H1 (cell line): ENCODE measurements around the gene TIMP4.

Experiments
- CHD2 ChIP-seq: IDR thresholded peaks from 2 replicates; pipeline ENCODE4 v1.6.1; 2012; ENCODE audit warnings: low read length, improper control_type of control experiment
- CTCF ChIP-seq, 3 experiments: IDR thresholded peaks; 1 replicate in 2 of 3; 2 replicates in 1 of 3; pipeline versions ENCODE4 v1.5.1 to v1.6.1; 2011; ENCODE audit warnings: low read length in 3 of 3, mild to moderate bottlenecking in 3 of 3, inconsistent platforms in 2 of 3, low read depth in 1 of 3, moderate library complexity in 1 of 3; ENCODE audit not compliant: insufficient read depth in 1 of 3; ENCODE audit errors: control extremely low read depth in 1 of 3
- EZH2 ChIP-seq: fragments of 200-600 bp; sonication (generic); IDR thresholded peaks from 2 replicates; pipeline ENCODE4 v1.7.1; 2012; ENCODE audit warnings: low read depth, mild to moderate bottlenecking, moderate library complexity, low read length, inconsistent platforms; ENCODE audit not compliant: severe bottlenecking
- JUN ChIP-seq: IDR thresholded peaks from 2 replicates; pipeline ENCODE4 v1.6.1; 2011; ENCODE audit warnings: low read depth, mild to moderate bottlenecking, improper control_type of control experiment, low read length
- MAX ChIP-seq: IDR thresholded peaks from 2 replicates; pipeline ENCODE4 v1.6.1; 2012; ENCODE audit warnings: inconsistent platforms
- POLR2AphosphoS5 ChIP-seq: IDR thresholded peaks from 2 replicates; pipeline ENCODE4 v1.6.1; 2011; ENCODE audit warnings: low read depth, low read length
- RAD21 ChIP-seq, 2 experiments: IDR thresholded peaks in 1 of 2; conservative IDR thresholded peaks in 1 of 2; 2 replicates each; pipeline ENCODE4 v1.6.1; 2011; ENCODE audit warnings: low read depth in 2 of 2, low read length in 2 of 2, improper control_type of control experiment in 1 of 2, inconsistent platforms in 1 of 2, mild to moderate bottlenecking in 1 of 2, moderate library complexity in 1 of 2
- SRF ChIP-seq: IDR thresholded peaks from 2 replicates; pipeline ENCODE4 v1.6.1; 2011; ENCODE audit warnings: mild to moderate bottlenecking, low read depth, low read length, moderate library complexity
- TF ChIP-seq, protein P1 (sequence below): IDR thresholded peaks from 2 replicates; pipeline ENCODE4 v1.6.1; 2012; ENCODE audit warnings: inconsistent platforms

DNA sequence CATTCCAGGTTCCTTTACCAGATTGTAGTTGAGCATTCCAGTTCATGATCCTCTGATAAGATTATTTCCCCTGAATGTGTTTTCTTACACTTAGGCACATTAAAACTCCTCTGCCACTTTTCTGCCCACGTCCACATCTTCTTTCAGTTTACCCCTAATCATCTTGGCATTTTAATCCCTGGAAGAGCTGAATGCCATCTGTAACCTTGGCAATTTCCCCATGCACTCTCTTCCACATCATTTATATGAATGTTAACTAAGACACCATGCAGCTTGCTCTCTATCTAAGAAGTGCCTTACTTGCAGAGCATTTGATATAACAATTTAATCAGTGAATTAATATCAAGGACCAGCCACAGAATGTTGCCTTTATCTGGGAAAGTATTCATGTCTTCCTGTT, 25.8 kb downstream of the TIMP4 start:
- TF ChIP-seq POLR2AphosphoS5: no peak
- no peak for TF ChIP-seq MAX
- TF ChIP-seq CHD2: no peak
- no peak for TF ChIP-seq CTCF (IDR thresholded peaks at IDR 0.05; ENCODE audit: control extremely low read depth in 1 of 3, insufficient read depth in 1 of 3, low read depth in 1 of 3, low read length in 3 of 3)
- no peak for TF ChIP-seq EZH2
- TF ChIP-seq SRF: no peak
- TF ChIP-seq JUN: no peak
- no peak for TF ChIP-seq RAD21 (IDR thresholded peaks at IDR 0.05 in 1 of 2, conservative IDR thresholded peaks at IDR 0.05 in 1 of 2; ENCODE audit: low read depth in 2 of 2, low read length in 2 of 2)
- TF ChIP-seq, protein P1, sequence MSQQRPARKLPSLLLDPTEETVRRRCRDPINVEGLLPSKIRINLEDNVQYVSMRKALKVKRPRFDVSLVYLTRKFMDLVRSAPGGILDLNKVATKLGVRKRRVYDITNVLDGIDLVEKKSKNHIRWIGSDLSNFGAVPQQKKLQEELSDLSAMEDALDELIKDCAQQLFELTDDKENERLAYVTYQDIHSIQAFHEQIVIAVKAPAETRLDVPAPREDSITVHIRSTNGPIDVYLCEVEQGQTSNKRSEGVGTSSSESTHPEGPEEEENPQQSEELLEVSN: no peak
